ENCODE results near the gene ZNF319. TPM values are rescaled to one million over a fixed set of nuclear protein-coding genes. Genes with fewer than 3 reads are reported as not detected.

The ZNF319 gene
- total RNA-seq, 1 donor from 2014 or later, result 14.9 TPM

- no peak for TF ChIP-seq CTCF (IDR thresholded peaks at IDR 0.05)
- Mint-ChIP-seq H3K36me3 (ENCODE audit: unreplicated experiment) (no peaks in the 10 kb centered on the region), H3K4me3 (ENCODE audit: unreplicated experiment) (no peak overlapping the region), H3K27me3 (ENCODE audit: unreplicated experiment) (no peaks in the 10 kb centered on the region), H3K4me1 (ENCODE audit: unreplicated experiment) (no peaks in the 10 kb centered on the region), H3K27ac (ENCODE audit: unreplicated experiment) (no peak overlapping the region), H3K9me3 (ENCODE audit: unreplicated experiment) (no peaks in the 10 kb centered on the region)
- DNase-seq (ENCODE audit: extremely low spot score, unreplicated experiment), result no peak
These were observed 30.7 kb upstream of the ZNF319 start for GRCh38 chr16:58031016-58031800.

GRCh38 chr16:58030136-58030840 lies 29.8 kb upstream of the ZNF319 start:
- TF ChIP-seq CTCF (IDR thresholded peaks at IDR 0.05), result no peak
- Mint-ChIP-seq H3K27ac (ENCODE audit: unreplicated experiment) (no peak overlapping the region), H3K4me3 (ENCODE audit: unreplicated experiment) (no peak overlapping the region), H3K36me3 (ENCODE audit: unreplicated experiment) (no peaks in the 10 kb centered on the region), H3K27me3 (ENCODE audit: unreplicated experiment) (no peaks in the 10 kb centered on the region), H3K4me1 (ENCODE audit: unreplicated experiment) (no peaks in the 10 kb centered on the region), H3K9me3 (ENCODE audit: unreplicated experiment) (no peaks in the 10 kb centered on the region)
- no peak for DNase-seq (ENCODE audit: extremely low spot score, unreplicated experiment)

- Mint-ChIP-seq H3K27me3 (ENCODE audit: unreplicated experiment) (peaks cover 5% of the 10 kb centered on the region), H3K4me3 (ENCODE audit: unreplicated experiment) (no peak overlapping the region)
These were observed 28.9 kb upstream of the ZNF319 start for GRCh38 chr16:58029410-58029809.

GRCh38 chr16:58028541-58029070 lies 28.1 kb upstream of the ZNF319 start:
- Mint-ChIP-seq H3K36me3 (ENCODE audit: unreplicated experiment) (no peaks in the 10 kb centered on the region), H3K9me3 (ENCODE audit: unreplicated experiment) (no peaks in the 10 kb centered on the region), H3K27me3 (ENCODE audit: unreplicated experiment) (peaks cover 8% of the 10 kb centered on the region), H3K4me3 (ENCODE audit: unreplicated experiment) (no peak overlapping the region), H3K4me1 (ENCODE audit: unreplicated experiment) (peaks cover 8% of the 10 kb centered on the region), H3K27ac (ENCODE audit: unreplicated experiment) (no peak overlapping the region)
- TF ChIP-seq CTCF (IDR thresholded peaks at IDR 0.05), result no peak
- no peak for DNase-seq (ENCODE audit: extremely low spot score, unreplicated experiment)

More at GRCh38 chr16:58029410-58029809, 28.9 kb upstream of the ZNF319 start:
- Mint-ChIP-seq H3K4me1 (ENCODE audit: unreplicated experiment) (peaks cover 7% of the 10 kb centered on the region), H3K27ac (ENCODE audit: unreplicated experiment) (no peak overlapping the region), H3K36me3 (ENCODE audit: unreplicated experiment) (no peaks in the 10 kb centered on the region), H3K9me3 (ENCODE audit: unreplicated experiment) (no peaks in the 10 kb centered on the region)
- DNase-seq (ENCODE audit: extremely low spot score, unreplicated experiment), result no peak
- no peak for TF ChIP-seq CTCF (IDR thresholded peaks at IDR 0.05)

GRCh38 chr16:58027916-58028455 lies 27.5 kb upstream of the ZNF319 start:
- Mint-ChIP-seq H3K36me3 (ENCODE audit: unreplicated experiment) (no peaks in the 10 kb centered on the region), H3K27me3 (ENCODE audit: unreplicated experiment) (peaks cover 8% of the 10 kb centered on the region), H3K9me3 (ENCODE audit: unreplicated experiment) (no peaks in the 10 kb centered on the region), H3K4me3 (ENCODE audit: unreplicated experiment) (no peak overlapping the region), H3K27ac (ENCODE audit: unreplicated experiment) (no peak overlapping the region), H3K4me1 (ENCODE audit: unreplicated experiment) (peaks cover 8% of the 10 kb centered on the region)
- TF ChIP-seq CTCF (IDR thresholded peaks at IDR 0.05), result no peak
- DNase-seq (ENCODE audit: extremely low spot score, unreplicated experiment), result no peak
